ENCODE data around the gene OXLD1.

OXLD1 gene

GRCh38 chr17:81666342-81667191 lies at the start of gene OXLD1, which contains the start of gene CCDC137:
TSS of gene OXLD1 (minus strand) at chr17:81666605. CDS start at chr17:81666577, 28 bp downstream.
TSS of gene CCDC137 (plus strand) at chr17:81666737. CDS start at chr17:81666767, 30 bp downstream.
- Histone ChIP-seq H3K9ac (ENCODE audit: low read depth, low read length) (peak within 1 kb of the TSS; percentile 99), H3K4me2 (ENCODE audit: insufficient read depth, low read length) (peak within 1 kb of the TSS; percentile 98), H2AFZ (ENCODE audit: low read depth, low read length) (peak within 1 kb of the TSS; percentile 94), H3K27me3 (ENCODE audit: insufficient read depth, low read length, poor library complexity) (no peaks in the 10 kb centered on the region), H4K20me1 (ENCODE audit: insufficient read depth, low read length) (peaks cover 4% of the 10 kb centered on the region), H3K4me1 (ENCODE audit: insufficient read depth, low read length) (peaks cover 31% of the 10 kb centered on the region), H3K79me2 (ENCODE audit: insufficient read depth, low read length) (peaks cover 53% of the 10 kb centered on the region), H3K27ac (ENCODE audit: low read length) (peak within 1 kb of the TSS; percentile 94), H3K9me3 (ENCODE audit: insufficient read depth, low read length, severe bottlenecking) (no peaks in the 10 kb centered on the region), H3K36me3 (ENCODE audit: insufficient read depth, low read length) (peaks cover 60% of the 10 kb centered on the region), H3K4me3 (ENCODE audit: low read depth in 1 of 2, low read length in 2 of 2) (peak within 1 kb of the TSS; percentile 92 to 99)
- peak; percentile 96 for DNase-seq
- TF ChIP-seq EZH2 (IDR thresholded peaks at IDR 0.05; ENCODE audit: borderline replicate concordance, low read depth, low read length, severe bottlenecking) (no peak), CTCF (IDR thresholded peaks at IDR 0.05; ENCODE audit: borderline replicate concordance, extremely low read depth, low read length, poor library complexity, severe bottlenecking) (no peak)
- peak; percentile 96 for ATAC-seq (ENCODE audit: insufficient read depth, low read depth)

GRCh38 chr17:81715107-81715871 lies 48.9 kb upstream of the OXLD1 start:
- Histone ChIP-seq H3K4me3 (ENCODE audit: low read depth in 1 of 2, low read length in 2 of 2) (no peak overlapping the region), H3K27ac (ENCODE audit: low read length) (no peak overlapping the region), H3K4me1 (ENCODE audit: insufficient read depth, low read length) (peaks cover 44% of the 10 kb centered on the region), H4K20me1 (ENCODE audit: insufficient read depth, low read length) (peaks cover 26% of the 10 kb centered on the region), H3K9ac (ENCODE audit: low read depth, low read length) (no peak overlapping the region), H3K79me2 (ENCODE audit: insufficient read depth, low read length) (peaks cover 31% of the 10 kb centered on the region), H3K36me3 (ENCODE audit: insufficient read depth, low read length) (peaks cover 37% of the 10 kb centered on the region), H3K9me3 (ENCODE audit: insufficient read depth, low read length, severe bottlenecking) (no peaks in the 10 kb centered on the region), H3K27me3 (ENCODE audit: insufficient read depth, low read length, poor library complexity) (no peaks in the 10 kb centered on the region), H2AFZ (ENCODE audit: low read depth, low read length) (no peak overlapping the region), H3K4me2 (ENCODE audit: insufficient read depth, low read length) (peak overlapping the region; percentile 99)
- no peak for DNase-seq
- TF ChIP-seq CTCF (IDR thresholded peaks at IDR 0.05; ENCODE audit: borderline replicate concordance, extremely low read depth, low read length, poor library complexity, severe bottlenecking) (no peak), EZH2 (IDR thresholded peaks at IDR 0.05; ENCODE audit: borderline replicate concordance, low read depth, low read length, severe bottlenecking) (no peak)
- no peak for ATAC-seq (ENCODE audit: insufficient read depth, low read depth)

- no peak for TF ChIP-seq EZH2 (IDR thresholded peaks at IDR 0.05; ENCODE audit: borderline replicate concordance, low read depth, low read length, severe bottlenecking)
- TF ChIP-seq CTCF (IDR thresholded peaks at IDR 0.05; ENCODE audit: borderline replicate concordance, extremely low read depth, low read length, poor library complexity, severe bottlenecking), result no peak
- no peak overlapping the region for H3K27ac ChIP-seq (ENCODE audit: low read length)
- peaks cover 33% of the 10 kb centered on the region for H3K36me3 ChIP-seq (ENCODE audit: insufficient read depth, low read length)
- ATAC-seq (ENCODE audit: insufficient read depth, low read depth) (no peak), DNase-seq (no peak)
- no peak overlapping the region for H2AFZ ChIP-seq (ENCODE audit: low read depth, low read length)
- peaks cover 31% of the 10 kb centered on the region for H3K79me2 ChIP-seq (ENCODE audit: insufficient read depth, low read length)
- no peaks in the 10 kb centered on the region for H3K27me3 ChIP-seq (ENCODE audit: insufficient read depth, low read length, poor library complexity)
- H3K4me2 ChIP-seq (ENCODE audit: insufficient read depth, low read length), result peak overlapping the region; percentile 99
- H3K4me3 ChIP-seq (ENCODE audit: low read depth in 1 of 2, low read length in 2 of 2), result peak overlapping the region in 1 of 2 experiments; percentile 96; a peak in 2 of 4 replicates
- peak overlapping the region; percentile 93; the same call in 1 of the 2 replicates for H3K9ac ChIP-seq (ENCODE audit: low read depth, low read length)
- peaks cover 23% of the 10 kb centered on the region for H4K20me1 ChIP-seq (ENCODE audit: insufficient read depth, low read length)
- no peaks in the 10 kb centered on the region for H3K9me3 ChIP-seq (ENCODE audit: insufficient read depth, low read length, severe bottlenecking)
- peaks cover 44% of the 10 kb centered on the region for H3K4me1 ChIP-seq (ENCODE audit: insufficient read depth, low read length)
Measured at GRCh38 chr17:81714412-81715106, 48.2 kb upstream of the OXLD1 start.

Data from DND-41 (cell line).